PC-9 (cell line): ENCODE results near the gene NDUFS2. TPM values are rescaled to one million over a fixed set of nuclear protein-coding genes. Genes with fewer than 3 reads are reported as not detected.

Experiments used
- Bru-seq: library from RNA; stranded (reverse); fragments of 400-500 nt; gene quantifications from one replicate; lab custom pipeline; 2021; lab: Mats Ljungman, UMichigan
- BruChase-seq, 2 experiments: library from RNA; stranded (reverse); fragments of 400-500 nt; gene quantifications; one replicate each; lab custom pipeline; 2021; lab: Mats Ljungman, UMichigan
- BruUV-seq: library from RNA; stranded (reverse); fragments of 400-500 nt; replicated peaks from 2 replicates; lab custom pipeline; 2021; lab: Mats Ljungman, UMichigan
- CTCF ChIA-PET: fragments of 300-600 bp; sonication (Branson Sonifier 250); formaldehyde crosslinking; loops from one replicate; lab custom pipeline; 2022; ENCODE audit warnings: antibody characterized with exemption; lab: Charles Lee
- POLR2A ChIA-PET: fragments of 300-600 bp; sonication (Branson Sonifier 250); formaldehyde crosslinking; loops from one replicate; lab custom pipeline; 2022; ENCODE audit warnings: antibody characterized with exemption; ENCODE audit not compliant: unreplicated experiment; lab: Charles Lee
- DNase-seq, 2 experiments: peaks; one replicate each; pipeline versions ENCODE4 v3.0.0 to v3.0.0-alpha.2; 2015 to 2022; ENCODE audit warnings: mixed read lengths in 1 of 2
- H2AFZ ChIP-seq: fragments of 200-600 bp; sonication (generic); 2 replicates; pipeline ENCODE4 v1.8.1; 2017; ENCODE audit warnings: antibody characterized with exemption
- H3F3A ChIP-seq: fragments of 200-600 bp; sonication (generic); 2 replicates; pipeline ENCODE4 v1.8.1; 2017; ENCODE audit warnings: antibody characterized with exemption, mild to moderate bottlenecking, low read depth; ENCODE audit not compliant: insufficient read depth
- H3K27ac ChIP-seq: fragments of 200-600 bp; sonication (generic); 2 replicates; pipeline ENCODE4 v1.6.1; 2016; ENCODE audit warnings: mixed run types
- H3K27me3 ChIP-seq: fragments of 200-600 bp; sonication (generic); 2 replicates; pipeline ENCODE4 v1.6.1; 2016; ENCODE audit warnings: low read depth, mixed run types; ENCODE audit not compliant: insufficient read depth
- H3K36me3 ChIP-seq: fragments of 200-600 bp; sonication (generic); 2 replicates; pipeline ENCODE4 v1.6.1; 2016; ENCODE audit warnings: low read depth, mixed run types
- H3K4me1 ChIP-seq: fragments of 200-600 bp; sonication (generic); replicated peaks from 2 replicates; pipeline ENCODE4 v1.6.1; 2016; ENCODE audit warnings: mixed run types; ENCODE audit not compliant: insufficient read depth
- H3K4me2 ChIP-seq: fragments of 200-600 bp; sonication (generic); 2 replicates; pipeline ENCODE4 v1.6.1; 2017; ENCODE audit warnings: mixed run types
- H3K4me3 ChIP-seq: fragments of 200-600 bp; sonication (generic); 2 replicates; pipeline ENCODE4 v1.6.1; 2016; ENCODE audit warnings: mixed run types
- H3K79me2 ChIP-seq: fragments of 200-600 bp; sonication (generic); 2 replicates; pipeline ENCODE4 v1.6.1; 2017; ENCODE audit warnings: low read depth, mixed run types
- H3K9me2 ChIP-seq: fragments of 200-600 bp; sonication (generic); 2 replicates; pipeline ENCODE4 v1.8.1; 2017; ENCODE audit warnings: mild to moderate bottlenecking; ENCODE audit not compliant: insufficient read depth
- H3K9me3 ChIP-seq: fragments of 200-600 bp; sonication (generic); 2 replicates; pipeline ENCODE4 v1.8.1; 2016; ENCODE audit warnings: low read depth; ENCODE audit not compliant: insufficient read depth
- H4K20me1 ChIP-seq: fragments of 200-600 bp; sonication (generic); 2 replicates; pipeline ENCODE4 v1.8.1; 2017; ENCODE audit not compliant: insufficient read depth
- EZH2 ChIP-seq: fragments of 200-600 bp; sonication (generic); IDR thresholded peaks from 2 replicates; pipeline ENCODE4 v1.8.0; 2017; ENCODE audit warnings: antibody characterized with exemption, low read depth
- intact Hi-C: fragments of 100-400 bp; cut with micrococcal nuclease; formaldehyde crosslinking; loops from one replicate; pipeline ENCODE4 v1.10.0; 2022; ENCODE audit not compliant: unreplicated experiment
- long read RNA-seq: library from polyadenylated mRNA; stranded (forward); transcript quantifications from one replicate; pipeline ENCODE4 v2.0.0, GENCODE V29; 2022
- total RNA-seq: library from RNA; stranded (reverse); gene quantifications from 2 replicates; pipeline ENCODE4 v1.2.3, GENCODE V29; 2021
- TF ChIP-seq, protein P1 (sequence below): fragments of 200-600 bp; sonication (generic); conservative IDR thresholded peaks from 2 replicates; pipeline ENCODE4 v1.6.1; 2017; ENCODE audit warnings: mixed run types, antibody characterized with exemption, mild to moderate bottlenecking, moderate library complexity

NDUFS2 gene
- total RNA-seq (99.5 and 107 TPM in 2 replicates), Bru-seq, nascent RNA (percentile 83 among the genes with signal in this experiment), BruChase-seq, experiment 1, labeled RNA remaining after a 2-hour chase (percentile 85 among the genes with signal in this experiment), BruChase-seq, experiment 2, labeled RNA remaining after a 6-hour chase (percentile 92 among the genes with signal in this experiment)
- long read RNA-seq, partial matches to known transcripts, result 311 of 338 reads
- long read RNA-seq, other reads (novel, unspliced or antisense), result 26 of 338 reads

DNA sequence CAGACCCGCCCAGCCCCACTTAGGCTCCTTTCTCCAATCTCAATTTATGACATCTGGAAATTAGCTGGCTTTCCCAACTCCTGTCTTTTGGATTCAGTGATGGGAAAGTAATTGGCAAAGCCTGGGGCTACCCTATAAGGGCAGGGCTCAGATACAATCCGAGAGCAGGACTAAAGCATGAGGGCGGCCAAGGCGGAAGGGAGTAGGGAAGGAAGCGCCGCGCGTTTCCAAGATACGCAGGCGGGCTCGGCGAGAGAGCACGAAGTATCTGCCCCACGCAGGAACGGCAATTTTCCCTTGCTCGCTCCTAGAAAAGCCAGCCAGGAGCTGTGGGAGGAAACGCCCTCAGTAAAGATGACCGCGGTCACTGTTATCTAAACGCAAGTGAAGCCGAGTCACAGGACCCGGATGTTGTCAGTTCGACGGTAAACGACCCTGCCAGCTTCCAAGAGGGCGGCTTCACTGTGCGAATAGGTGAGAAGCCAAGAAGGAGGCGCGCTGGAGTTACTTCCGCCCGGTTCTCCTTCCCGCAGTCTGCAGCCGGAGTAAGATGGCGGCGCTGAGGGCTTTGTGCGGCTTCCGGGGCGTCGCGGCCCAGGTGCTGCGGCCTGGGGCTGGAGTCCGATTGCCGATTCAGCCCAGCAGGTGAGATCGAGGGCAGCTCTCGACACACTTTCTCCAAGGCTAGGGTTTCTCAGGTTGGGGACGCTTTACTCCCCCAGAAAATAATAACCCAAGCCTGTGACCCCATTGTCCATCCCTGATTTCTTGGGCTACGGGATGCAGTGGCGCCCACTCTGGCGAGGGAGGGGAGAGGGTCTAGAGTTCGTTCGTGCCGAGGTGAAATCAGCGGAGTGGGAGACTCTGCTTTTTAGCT lies at the start of gene NDUFS2:
TSS of gene NDUFS2 (plus strand) at position 532 of the 877 bp plus-strand sequence. CDS start at position 551, 19 bp downstream.
- TF ChIP-seq, protein P1, sequence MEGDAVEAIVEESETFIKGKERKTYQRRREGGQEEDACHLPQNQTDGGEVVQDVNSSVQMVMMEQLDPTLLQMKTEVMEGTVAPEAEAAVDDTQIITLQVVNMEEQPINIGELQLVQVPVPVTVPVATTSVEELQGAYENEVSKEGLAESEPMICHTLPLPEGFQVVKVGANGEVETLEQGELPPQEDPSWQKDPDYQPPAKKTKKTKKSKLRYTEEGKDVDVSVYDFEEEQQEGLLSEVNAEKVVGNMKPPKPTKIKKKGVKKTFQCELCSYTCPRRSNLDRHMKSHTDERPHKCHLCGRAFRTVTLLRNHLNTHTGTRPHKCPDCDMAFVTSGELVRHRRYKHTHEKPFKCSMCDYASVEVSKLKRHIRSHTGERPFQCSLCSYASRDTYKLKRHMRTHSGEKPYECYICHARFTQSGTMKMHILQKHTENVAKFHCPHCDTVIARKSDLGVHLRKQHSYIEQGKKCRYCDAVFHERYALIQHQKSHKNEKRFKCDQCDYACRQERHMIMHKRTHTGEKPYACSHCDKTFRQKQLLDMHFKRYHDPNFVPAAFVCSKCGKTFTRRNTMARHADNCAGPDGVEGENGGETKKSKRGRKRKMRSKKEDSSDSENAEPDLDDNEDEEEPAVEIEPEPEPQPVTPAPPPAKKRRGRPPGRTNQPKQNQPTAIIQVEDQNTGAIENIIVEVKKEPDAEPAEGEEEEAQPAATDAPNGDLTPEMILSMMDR, result no peak; the same call in 1 of the 2 replicates
- no peak for TF ChIP-seq EZH2
- peak within 1 kb of the TSS; percentile 79 for H3K4me2 ChIP-seq
- H4K20me1 ChIP-seq, result no peaks in the 10 kb centered on the region
- no peaks in the 10 kb centered on the region for H3K27me3 ChIP-seq
- CTCF ChIA-PET, result interaction anchor here (0.6 to 1.6 kb wide), 3 partner anchors 23 to 172 kb away, joined by 3 to 8 read pairs (median 3); partner anchors contain the start of gene TOMM40L
- H3K9me3 ChIP-seq, result no peaks in the 10 kb centered on the region
- H2AFZ ChIP-seq, result peak within 1 kb of the TSS; percentile 90
- peak within 1 kb of the TSS; percentile 90 for H3K4me3 ChIP-seq
- intact Hi-C loops, result no loop called here
- POLR2A ChIA-PET, result interaction anchor here (0.6 to 0.8 kb wide), 5 partner anchors 24 to 198 kb away, joined by 3 to 5 read pairs (median 4); partner anchors contain the start of genes NIT1, PFDN2 and TOMM40L
- no TSS peak for BruUV-seq
- H3K4me1 ChIP-seq, result peaks cover 19% of the 10 kb centered on the region
- peak within 1 kb of the TSS; percentile 78 for H3K27ac ChIP-seq
- H3F3A ChIP-seq, result peaks cover 13% of the 10 kb centered on the region; the same call in 1 of the 2 replicates
- H3K79me2 ChIP-seq, result peaks cover 29% of the 10 kb centered on the region
- H3K9me2 ChIP-seq, result no peaks in the 10 kb centered on the region
- H3K36me3 ChIP-seq, result peaks cover 23% of the 10 kb centered on the region
- DNase-seq, result peak; percentile 89 to 95

DNA sequence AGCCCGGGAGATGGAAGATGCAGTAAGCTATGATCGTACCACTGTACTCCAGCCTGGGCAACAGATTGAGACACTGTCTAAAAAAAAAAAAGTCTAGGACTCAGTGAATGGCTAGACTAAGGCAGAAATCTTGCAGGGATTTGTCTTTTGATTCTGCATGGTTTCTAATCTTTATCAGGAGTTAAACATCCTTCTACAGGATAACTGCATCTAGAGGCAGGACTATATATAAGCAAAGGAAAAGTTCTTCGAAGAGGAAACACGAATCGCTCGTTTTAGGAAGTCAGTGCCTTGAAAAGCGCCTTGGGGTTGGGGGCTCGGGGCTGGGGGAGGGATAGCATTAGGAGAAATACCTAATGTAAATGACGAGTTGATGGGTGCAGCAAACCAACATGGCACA lies 49.0 kb upstream of the NDUFS2 start:
- BruUV-seq, result no TSS peak
- intact Hi-C loops, result no loop called here

More for the DNA sequence above, 49.0 kb upstream of the NDUFS2 start:
- Histone ChIP-seq H3K27ac (peak overlapping the region; percentile 99), H4K20me1 (no peaks in the 10 kb centered on the region), H2AFZ (peak overlapping the region; percentile 91), H3K36me3 (peaks cover 9% of the 10 kb centered on the region; the same call in 1 of the 2 replicates), H3K27me3 (no peaks in the 10 kb centered on the region), H3F3A (peaks cover 19% of the 10 kb centered on the region), H3K4me1 (peaks cover 4% of the 10 kb centered on the region; the same call in 1 of the 2 replicates), H3K79me2 (peaks cover 14% of the 10 kb centered on the region; the same call in 1 of the 2 replicates), H3K4me3 (peak overlapping the region; percentile 86), H3K9me3 (no peaks in the 10 kb centered on the region), H3K9me2 (no peaks in the 10 kb centered on the region), H3K4me2 (peak overlapping the region; percentile 90)
- POLR2A ChIA-PET, result interaction anchor here (0.6 to 1.1 kb wide), 3 partner anchors 13 to 73 kb away, joined by 3 to 15 read pairs (median 5); partner anchors contain the start of genes DEDD, PPOX and TOMM40L
- TF ChIP-seq EZH2, result no peak
- TF ChIP-seq, protein P1, result no peak
- no peak for DNase-seq
- CTCF ChIA-PET, result no interaction called here
